Right hindlimb (tissue), 1 donor: ENCODE data around the gene UEVLD.

Source experiments
- DNase-seq: peaks from one replicate; pipeline ENCODE4 v3.0.0-alpha.2; 2018

The UEVLD gene

GRCh38 chr11:18495271-18495670, 93.3 kb downstream of the UEVLD start:
- no peak for DNase-seq

DNA sequence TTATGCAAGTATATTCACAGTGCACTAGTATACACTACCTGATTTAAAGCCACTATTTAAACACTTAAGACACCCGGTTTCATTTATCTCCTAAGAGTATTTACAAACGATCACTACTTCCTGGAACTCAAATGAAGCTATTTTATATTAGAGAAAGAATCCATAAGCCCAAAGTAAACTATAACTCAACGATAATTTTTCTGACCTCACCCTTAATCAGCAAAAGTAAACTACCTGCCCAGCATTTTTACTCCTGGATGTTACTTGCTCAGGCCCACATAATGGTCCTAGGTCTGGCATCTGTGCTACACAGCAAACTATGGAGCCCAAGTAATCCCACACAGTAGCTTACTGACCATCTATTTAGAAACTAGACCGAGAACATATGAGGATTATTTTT, 95.2 kb downstream of the UEVLD start:
- DNase-seq: no peak

GRCh38 chr11:18492888-18493287, 95.6 kb downstream of the UEVLD start:
- DNase-seq: no peak

DNA sequence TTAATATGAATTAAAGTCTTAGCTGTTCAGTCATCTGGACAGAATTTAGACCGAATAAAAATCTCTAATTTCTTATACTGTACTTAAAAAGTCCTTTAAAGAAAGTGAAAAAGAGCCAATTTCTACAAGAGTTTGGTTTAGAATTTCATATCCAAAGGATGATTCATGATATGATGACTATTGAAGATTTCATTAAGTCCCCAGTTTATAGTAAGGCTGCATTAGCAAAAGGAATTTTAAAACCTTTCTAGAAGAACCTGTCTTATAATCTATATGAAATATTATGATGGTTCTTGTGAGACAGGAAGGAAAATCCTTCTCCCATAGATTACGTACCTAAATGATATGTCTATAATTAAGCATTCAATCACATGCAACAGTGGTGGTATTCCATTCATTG, 96.6 kb downstream of the UEVLD start:
- no peak for DNase-seq

- no peak for DNase-seq
Observed at GRCh38 chr11:18490736-18491485, 97.6 kb downstream of the UEVLD start.

DNA sequence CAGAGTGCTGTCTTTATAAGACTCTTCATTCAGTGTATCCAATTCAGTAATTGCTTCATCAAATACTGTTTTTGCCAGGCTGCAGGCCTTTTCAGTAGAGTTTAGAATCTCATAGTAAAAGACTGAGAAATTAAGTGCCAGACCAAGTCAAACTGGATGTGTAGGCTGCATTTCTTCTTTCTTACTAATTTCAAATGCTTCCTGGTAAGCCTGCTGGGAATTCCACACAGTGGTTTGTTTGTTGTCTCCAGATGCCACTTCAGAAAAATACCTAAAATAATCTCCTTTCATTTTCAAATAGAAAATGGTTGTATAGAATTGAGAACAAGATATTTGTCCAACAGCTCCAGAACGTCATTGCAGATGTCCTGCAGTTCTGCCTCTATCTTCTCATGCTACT, 98.2 kb downstream of the UEVLD start:
- no peak for DNase-seq

DNA sequence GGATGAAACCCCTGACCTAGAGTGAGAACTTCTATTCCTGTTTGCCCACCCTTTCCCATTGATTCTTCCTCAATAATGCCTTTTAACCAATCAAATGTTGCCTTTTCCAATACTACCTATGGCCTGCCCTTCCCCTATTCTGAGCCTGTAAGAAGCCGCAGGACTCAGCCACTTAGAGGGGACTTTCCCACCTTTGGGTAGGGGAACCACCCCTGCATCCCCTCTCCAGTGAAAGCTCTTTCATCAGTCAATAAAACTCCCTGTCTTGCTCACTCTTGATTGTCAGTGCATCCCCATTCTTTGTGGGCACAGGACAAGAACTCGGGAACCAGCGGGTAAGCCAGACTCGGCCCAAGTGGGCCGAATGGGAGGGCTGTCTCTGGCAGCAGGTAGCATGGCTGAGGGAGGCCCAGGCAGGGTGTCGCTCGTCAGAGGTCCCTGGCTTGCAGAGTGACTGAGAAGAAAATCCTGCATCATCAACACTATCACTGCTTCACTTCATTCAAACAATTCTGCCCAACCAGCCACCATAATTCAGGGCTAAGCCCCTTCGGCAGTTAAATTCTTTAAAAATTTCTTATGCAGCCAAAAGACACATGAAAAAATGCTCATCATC, 102.5 kb downstream of the UEVLD start:
- DNase-seq: no peak
